ENCODE measurements around the gene AFTPH.

Gene AFTPH

DNA sequence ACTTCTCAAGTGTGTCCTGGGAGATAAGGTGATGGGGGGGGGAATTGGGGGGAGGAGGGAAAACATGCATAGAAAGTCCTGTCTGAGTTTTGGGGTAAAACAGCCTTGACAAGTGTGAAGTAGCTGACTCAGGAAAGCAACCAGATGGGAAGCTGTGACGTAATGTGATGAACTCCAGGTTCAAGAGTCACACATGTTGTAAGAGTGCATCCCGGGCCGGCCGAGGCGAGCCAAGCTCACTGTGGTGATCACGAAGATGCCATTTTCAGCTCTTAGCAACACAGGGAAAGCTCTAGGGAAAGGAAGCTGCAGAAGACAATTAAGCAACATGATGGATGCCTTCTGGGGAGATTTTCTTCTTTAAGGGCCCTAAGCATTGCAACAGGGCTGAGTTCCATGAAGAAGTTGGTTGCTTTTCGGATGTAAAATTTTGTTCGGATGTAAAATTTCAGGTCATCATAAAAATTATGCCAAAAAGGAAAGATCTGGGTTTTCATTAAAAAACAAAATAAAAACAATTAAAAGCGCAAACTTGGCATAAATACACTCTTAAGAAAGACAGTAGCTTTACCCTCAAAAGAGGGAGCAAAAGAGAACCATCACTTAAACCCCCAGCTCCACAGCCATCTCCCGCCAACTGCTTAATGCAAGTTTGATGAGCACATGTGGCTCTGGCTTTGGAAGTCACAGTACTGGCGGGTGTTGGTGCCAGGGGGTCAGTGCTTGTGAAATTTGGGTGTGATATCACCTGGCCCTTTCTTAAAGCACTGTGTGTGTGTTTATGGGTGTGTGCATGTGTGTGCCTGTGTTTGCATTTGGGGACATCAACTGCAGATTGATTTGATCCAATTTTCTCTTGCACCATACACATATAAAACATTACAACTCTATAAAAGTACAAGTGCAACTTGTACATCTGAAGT lies 110.5 kb downstream of the AFTPH start:
- DNase-seq = no peak

DNA sequence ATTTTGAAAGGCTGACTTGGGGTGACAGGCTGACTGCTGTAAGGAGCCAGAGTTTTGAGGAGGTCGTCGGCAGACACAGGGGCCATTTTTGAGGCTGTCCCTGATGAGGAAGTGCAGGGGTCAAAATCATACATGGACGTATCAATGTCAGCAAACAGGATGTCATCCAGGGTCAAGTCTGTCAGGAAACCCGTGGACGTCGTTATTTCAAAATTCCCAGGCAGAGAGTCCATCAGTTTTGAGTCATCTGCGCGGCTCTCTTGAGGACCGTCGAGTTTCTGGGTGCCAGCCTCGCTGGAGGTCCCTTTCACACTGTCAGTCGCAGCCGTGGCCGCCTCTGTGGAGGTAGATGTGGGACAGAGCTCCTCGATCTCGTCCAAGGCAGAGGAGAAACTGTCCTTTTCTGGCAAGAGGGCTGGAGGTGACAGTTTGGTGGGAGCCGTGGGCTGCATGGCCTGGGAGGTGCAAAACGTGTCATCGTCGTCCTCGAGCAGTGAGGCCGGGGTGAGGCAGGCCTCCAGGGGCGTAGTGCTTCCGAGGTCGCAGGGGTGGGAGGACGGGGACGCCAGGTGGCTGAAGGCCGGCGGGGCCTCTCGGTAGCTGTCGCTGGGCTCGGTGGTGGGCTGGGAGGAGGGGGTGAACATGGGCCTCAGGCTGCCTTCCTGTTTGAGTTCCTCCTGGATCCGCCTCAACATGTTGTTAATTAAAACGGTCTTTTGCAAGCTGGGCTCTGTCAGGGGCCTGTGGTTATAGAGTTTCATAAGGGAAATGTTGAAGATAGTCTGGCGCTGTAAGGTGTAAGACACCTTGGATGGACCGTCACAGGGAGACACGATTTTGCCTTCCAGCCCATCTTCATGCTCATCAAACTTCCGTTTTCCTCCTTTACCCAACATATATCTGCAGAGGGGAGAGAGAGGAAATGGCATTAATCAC lies 112.1 kb downstream of the AFTPH start:
- DNase-seq = no peak

DNA sequence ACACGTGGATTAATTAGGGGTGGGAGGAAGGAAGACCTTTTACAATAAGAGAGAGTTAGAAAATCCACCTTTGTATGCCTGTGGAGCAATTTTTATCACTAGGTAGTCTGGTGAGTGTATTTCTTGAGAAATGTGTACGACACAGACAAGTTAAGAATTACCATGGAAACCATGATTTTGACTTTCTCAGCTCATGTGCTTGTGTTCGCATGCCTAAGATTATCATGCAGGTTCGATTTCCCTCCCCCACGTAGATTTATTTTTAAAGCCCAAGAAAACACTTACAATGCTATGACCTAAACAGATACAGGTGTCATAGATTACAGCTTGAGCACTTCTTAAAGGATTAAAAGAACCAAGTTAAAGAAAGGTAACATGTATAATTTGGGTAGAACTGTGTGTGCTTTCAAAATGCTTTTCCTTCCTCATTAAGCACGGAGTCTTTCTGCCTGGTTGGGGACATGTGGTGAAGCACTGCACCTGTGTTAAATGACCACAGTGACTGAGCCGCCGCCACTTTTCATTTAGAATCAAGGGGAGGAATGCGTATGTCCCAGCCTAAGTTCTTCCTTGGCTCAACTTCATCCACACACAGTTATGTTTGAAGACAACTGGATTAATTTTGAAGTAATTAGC lies 113.0 kb downstream of the AFTPH start:
- DNase-seq = no peak

DNA sequence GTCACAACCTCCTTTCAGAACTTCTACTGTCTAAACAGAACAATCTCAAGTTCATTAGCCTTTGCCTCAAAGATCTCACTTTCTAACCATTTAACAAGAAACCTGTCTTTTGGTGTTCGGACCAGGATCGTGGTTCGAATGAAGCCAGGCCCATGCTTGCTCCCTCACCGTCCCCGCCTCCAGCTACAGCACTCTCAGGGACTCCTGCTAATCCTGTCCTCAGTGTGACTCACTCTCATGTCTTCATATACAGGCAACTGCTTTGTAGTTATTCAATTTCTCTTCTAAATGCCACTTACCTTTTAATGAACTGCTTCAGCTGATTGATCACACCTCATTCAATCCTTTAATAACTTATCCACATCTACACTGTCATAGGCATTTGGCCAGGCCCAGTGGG lies 113.8 kb downstream of the AFTPH start:
- DNase-seq = no peak

DNA sequence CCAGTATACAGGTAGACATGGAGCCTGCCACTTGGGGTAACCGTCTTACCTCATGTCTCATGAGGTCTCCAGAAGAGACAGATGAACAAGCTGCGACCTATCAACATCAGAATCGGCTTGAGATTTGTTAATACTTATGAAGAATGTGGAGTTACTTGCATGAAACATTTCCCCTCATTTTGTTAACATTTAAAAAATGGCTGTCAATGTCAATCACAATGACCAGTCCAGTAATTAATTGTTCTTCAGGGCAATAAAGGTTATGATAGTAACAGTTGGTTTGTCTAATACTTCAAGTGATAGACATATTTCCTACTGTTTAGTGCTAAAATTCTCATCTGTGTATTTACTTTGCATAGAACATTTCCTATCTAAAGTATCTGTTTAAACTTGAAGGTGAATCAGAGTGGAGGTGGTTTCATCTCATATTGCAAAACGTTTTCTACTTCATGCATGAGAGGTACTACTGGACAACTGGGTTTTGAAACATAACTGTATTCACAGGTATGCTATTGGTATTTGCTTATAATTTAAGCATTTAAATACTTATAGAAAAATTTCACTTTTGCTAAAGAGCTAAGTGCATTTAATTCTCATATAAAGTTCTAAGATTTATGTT lies 114.5 kb downstream of the AFTPH start:
- DNase-seq = no peak

DNA sequence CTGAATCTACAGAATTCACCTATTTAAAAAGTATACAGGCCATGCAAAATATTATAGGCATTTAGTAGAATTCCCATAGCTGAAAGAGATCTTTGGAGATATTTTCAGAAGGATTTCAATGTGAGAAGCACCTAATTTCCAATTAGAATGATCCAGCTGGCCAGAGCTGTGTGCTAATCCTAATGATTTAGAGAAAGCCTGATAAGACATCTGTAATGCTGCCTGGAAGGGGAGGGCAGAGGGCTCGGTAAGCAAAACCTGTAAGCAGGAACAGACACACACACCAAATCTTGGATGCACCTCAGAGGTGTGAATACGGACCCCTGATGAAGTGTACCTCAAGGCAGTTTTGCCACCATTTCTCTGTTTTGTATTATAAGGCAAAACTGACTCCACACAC lies 115.6 kb downstream of the AFTPH start:
- DNase-seq = no peak

DNA sequence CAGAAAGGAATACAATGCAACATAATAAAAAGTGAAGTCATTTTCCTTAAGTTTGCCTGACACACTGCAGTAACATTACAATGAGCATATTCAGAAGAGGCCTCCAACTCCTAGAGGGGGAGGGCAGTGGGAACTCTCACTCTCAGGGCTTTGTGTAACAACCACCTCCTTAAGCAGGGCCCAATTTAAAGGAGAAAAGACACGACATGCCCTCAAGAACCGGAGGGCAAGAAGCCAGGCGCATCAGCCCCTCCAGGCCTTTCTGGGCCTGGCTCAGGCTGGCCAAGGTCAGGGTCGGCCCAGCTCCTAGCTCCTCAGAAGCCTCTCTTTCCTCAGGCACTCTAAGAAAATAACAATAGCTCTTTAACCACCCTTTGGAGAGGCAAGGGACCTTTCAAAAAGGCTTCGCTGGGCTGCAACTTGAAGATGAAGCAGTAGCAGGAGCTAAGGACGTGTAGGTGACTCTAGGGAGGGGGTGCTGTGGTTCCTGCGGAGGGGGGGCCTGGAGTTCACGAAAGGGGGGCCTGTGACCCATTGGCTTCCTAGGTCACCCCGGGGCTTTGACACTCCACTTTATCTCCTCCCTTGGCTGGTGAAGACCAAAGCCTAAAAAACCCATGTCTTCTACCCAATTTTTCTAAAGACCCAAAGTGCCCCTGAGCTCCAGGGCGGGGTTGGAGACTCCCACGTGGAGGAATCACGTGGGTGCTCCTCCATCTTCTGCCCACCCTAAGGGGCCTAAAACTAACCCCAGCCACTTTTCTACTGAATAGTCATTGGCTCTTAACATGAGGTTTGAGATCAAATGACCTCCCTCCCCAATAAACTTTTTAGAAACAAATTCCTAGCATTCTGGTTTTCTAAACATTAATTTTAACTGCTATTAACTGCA lies 116.3 kb downstream of the AFTPH start:
- DNase-seq = no peak

DNA sequence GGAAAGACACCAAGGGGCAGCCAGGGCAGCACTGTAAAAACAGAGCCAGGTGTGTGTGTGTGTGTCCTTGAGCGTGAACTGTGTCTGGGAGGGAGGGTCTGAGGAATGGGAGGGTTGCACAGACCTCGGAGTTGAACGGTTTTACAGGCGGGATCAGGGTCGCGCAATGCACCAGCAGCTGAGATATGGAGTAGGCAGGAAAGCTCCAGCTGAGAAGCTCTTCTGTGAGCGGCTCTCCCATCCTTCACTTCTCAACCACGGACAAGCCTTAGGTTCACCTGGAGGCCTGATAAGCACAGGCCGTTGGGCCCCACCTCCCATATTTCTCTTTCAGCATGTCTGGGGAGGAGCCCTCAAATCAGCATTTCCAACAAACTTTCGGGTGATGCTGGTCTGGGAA lies 117.5 kb downstream of the AFTPH start:
- no peak for DNase-seq

Data from NCI-H2081 (cell line).